ENCODE data around the gene GIMAP7. TPM values are rescaled to one million over a fixed set of nuclear protein-coding genes. Genes with fewer than 3 reads are reported as not detected.
"Not testable (repeated sequence)": the region's sequence is repeated elsewhere in the genome, so short reads cannot be mapped to it uniquely, and the experiment has no call there.

The GIMAP7 gene
- total RNA-seq, 1 experiment from 2014 or later: 0.25 TPM

DNA sequence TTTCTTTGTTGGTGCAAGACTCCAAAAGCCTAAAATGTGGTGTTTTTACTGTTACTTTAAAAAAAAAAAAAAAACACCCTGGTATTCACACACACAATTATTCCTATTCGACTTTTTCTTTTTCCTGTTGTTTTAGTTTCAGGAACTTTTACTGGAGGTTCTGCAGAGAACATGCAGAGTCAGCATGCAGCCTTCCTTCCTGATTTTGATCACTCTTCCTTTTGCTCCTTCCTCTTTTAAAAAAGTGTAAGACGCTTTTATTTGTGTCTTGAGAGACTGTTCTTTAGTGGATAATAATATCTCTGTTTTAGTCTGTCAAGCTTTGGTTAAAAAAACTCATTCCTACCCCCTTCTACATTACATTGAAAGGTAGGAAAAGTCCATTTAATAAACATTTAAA is 31.2 kb upstream of the GIMAP7 start:
- H3K27me3 ChIP-seq (ENCODE audit: insufficient read depth, low read length): peaks cover 30% of the 10 kb centered on the region
- H3K4me1 ChIP-seq (ENCODE audit: control insufficient read depth in 1 of 2, insufficient read depth in 2 of 2, low read length in 2 of 2); POLR2A ChIA-PET; H3K4me2 ChIP-seq (ENCODE audit: low read length); BruUV-seq (replicated peaks); RAD21 ChIA-PET (ENCODE audit: low non-redundant PET in 1 of 2, low total read pairs in 2 of 2, uncharacterized antibody in 2 of 2, unreplicated experiment in 2 of 2); DNase-seq (ENCODE audit: low read depth, low spot score); H3K9me3 ChIP-seq (ENCODE audit: control insufficient read depth in 1 of 2, insufficient read depth in 1 of 2, low read depth in 1 of 2, low read length in 2 of 2); H3K9ac ChIP-seq (ENCODE audit: low read length); H3K27ac ChIP-seq (ENCODE audit: low read depth, low read length); H3K9me2 ChIP-seq (ENCODE audit: insufficient read depth); CTCF ChIA-PET; H3K4me3 ChIP-seq (replicated peaks in 1 of 2; ENCODE audit: low read depth in 1 of 2, low read length in 2 of 2); H4K20me1 ChIP-seq (ENCODE audit: insufficient read depth); H2AFZ ChIP-seq (ENCODE audit: low read depth, low read length, poor library complexity, severe bottlenecking); H3K79me2 ChIP-seq (ENCODE audit: insufficient read depth, low read length); intact Hi-C loops (cut with micrococcal nuclease); ATAC-seq; H3K36me3 ChIP-seq (ENCODE audit: control insufficient read depth in 1 of 2, insufficient read depth in 2 of 2, low read length in 2 of 2): not testable (repeated sequence)

GRCh38 chr7:150484071-150484470 is 30.6 kb upstream of the GIMAP7 start:
- H3K9me3 ChIP-seq (ENCODE audit: control insufficient read depth in 1 of 2, insufficient read depth in 1 of 2, low read depth in 1 of 2, low read length in 2 of 2); H3K79me2 ChIP-seq (ENCODE audit: insufficient read depth, low read length); DNase-seq (ENCODE audit: low read depth, low spot score); CTCF ChIA-PET; H3K9me2 ChIP-seq (ENCODE audit: insufficient read depth); H4K20me1 ChIP-seq (ENCODE audit: insufficient read depth); H3K4me1 ChIP-seq (ENCODE audit: control insufficient read depth in 1 of 2, insufficient read depth in 2 of 2, low read length in 2 of 2); intact Hi-C loops (cut with micrococcal nuclease); H3K9ac ChIP-seq (ENCODE audit: low read length); BruUV-seq (replicated peaks); ATAC-seq; H2AFZ ChIP-seq (ENCODE audit: low read depth, low read length, poor library complexity, severe bottlenecking); RAD21 ChIA-PET (ENCODE audit: low non-redundant PET in 1 of 2, low total read pairs in 2 of 2, uncharacterized antibody in 2 of 2, unreplicated experiment in 2 of 2); H3K27ac ChIP-seq (ENCODE audit: low read depth, low read length); H3K36me3 ChIP-seq (ENCODE audit: control insufficient read depth in 1 of 2, insufficient read depth in 2 of 2, low read length in 2 of 2); H3K4me3 ChIP-seq (replicated peaks in 1 of 2; ENCODE audit: low read depth in 1 of 2, low read length in 2 of 2); H3K4me2 ChIP-seq (ENCODE audit: low read length); POLR2A ChIA-PET: not testable (repeated sequence)
- H3K27me3 ChIP-seq (ENCODE audit: insufficient read depth, low read length): peaks cover 28% of the 10 kb centered on the region

DNA sequence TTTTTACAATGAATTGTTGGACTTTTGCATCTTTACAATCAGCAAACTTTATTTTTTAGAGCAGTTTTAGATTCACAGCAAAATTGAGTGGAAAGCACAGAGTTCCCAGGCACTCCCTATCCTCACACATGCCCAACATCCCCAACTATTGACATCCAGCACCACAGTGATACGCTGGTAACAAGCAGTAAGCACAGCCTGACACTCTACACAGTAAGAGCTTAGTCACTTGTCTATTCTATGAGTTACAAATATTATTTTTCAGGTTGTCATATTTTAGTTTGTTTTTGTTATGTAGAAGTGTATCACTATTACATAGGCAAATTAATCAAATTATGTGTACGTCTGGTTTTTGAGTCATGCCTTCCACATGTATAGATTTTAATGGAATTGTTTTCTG is 27.0 kb upstream of the GIMAP7 start:
- ChIA-PET RAD21 (ENCODE audit: low non-redundant PET in 1 of 2, low total read pairs in 2 of 2, uncharacterized antibody in 2 of 2, unreplicated experiment in 2 of 2) (no interaction called here), CTCF (no interaction called here), POLR2A (no interaction called here)
- ATAC-seq (no peak), DNase-seq (ENCODE audit: low read depth, low spot score) (no peak)
- intact Hi-C loops (cut with micrococcal nuclease): no loop called here
- no peak overlapping the region for H3K27ac ChIP-seq (ENCODE audit: low read depth, low read length)
- H3K4me1 ChIP-seq (ENCODE audit: control insufficient read depth in 1 of 2, insufficient read depth in 2 of 2, low read length in 2 of 2): no peaks in the 10 kb centered on the region
- BruUV-seq (replicated peaks): no TSS peak
- no peak overlapping the region for H3K9ac ChIP-seq (ENCODE audit: low read length)
- H3K9me2 ChIP-seq (ENCODE audit: insufficient read depth): no peaks in the 10 kb centered on the region
- H4K20me1 ChIP-seq (ENCODE audit: insufficient read depth): no peaks in the 10 kb centered on the region
- no peak overlapping the region for H3K4me2 ChIP-seq (ENCODE audit: low read length)
- no peaks in the 10 kb centered on the region for H3K79me2 ChIP-seq (ENCODE audit: insufficient read depth, low read length)
- no peaks in the 10 kb centered on the region for H3K9me3 ChIP-seq (ENCODE audit: control insufficient read depth in 1 of 2, insufficient read depth in 1 of 2, low read depth in 1 of 2, low read length in 2 of 2)
- H2AFZ ChIP-seq (ENCODE audit: low read depth, low read length, poor library complexity, severe bottlenecking): no peak overlapping the region
- H3K27me3 ChIP-seq (ENCODE audit: insufficient read depth, low read length): peaks cover 14% of the 10 kb centered on the region
- H3K4me3 ChIP-seq (replicated peaks in 1 of 2; ENCODE audit: low read depth in 1 of 2, low read length in 2 of 2): no peak overlapping the region
- H3K36me3 ChIP-seq (ENCODE audit: control insufficient read depth in 1 of 2, insufficient read depth in 2 of 2, low read length in 2 of 2): no peaks in the 10 kb centered on the region
- no peak for TF ChIP-seq POLR2AphosphoS5 (IDR thresholded peaks at IDR 0.05; ENCODE audit: low read depth, low read length)
- TF ChIP-seq, protein P1, sequence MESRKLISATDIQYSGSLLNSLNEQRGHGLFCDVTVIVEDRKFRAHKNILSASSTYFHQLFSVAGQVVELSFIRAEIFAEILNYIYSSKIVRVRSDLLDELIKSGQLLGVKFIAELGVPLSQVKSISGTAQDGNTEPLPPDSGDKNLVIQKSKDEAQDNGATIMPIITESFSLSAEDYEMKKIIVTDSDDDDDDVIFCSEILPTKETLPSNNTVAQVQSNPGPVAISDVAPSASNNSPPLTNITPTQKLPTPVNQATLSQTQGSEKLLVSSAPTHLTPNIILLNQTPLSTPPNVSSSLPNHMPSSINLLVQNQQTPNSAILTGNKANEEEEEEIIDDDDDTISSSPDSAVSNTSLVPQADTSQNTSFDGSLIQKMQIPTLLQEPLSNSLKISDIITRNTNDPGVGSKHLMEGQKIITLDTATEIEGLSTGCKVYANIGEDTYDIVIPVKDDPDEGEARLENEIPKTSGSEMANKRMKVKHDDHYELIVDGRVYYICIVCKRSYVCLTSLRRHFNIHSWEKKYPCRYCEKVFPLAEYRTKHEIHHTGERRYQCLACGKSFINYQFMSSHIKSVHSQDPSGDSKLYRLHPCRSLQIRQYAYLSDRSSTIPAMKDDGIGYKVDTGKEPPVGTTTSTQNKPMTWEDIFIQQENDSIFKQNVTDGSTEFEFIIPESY (IDR thresholded peaks at IDR 0.05; ENCODE audit: extremely low read depth, insufficient replicate concordance, low read length): no peak
- TF ChIP-seq, protein P2, sequence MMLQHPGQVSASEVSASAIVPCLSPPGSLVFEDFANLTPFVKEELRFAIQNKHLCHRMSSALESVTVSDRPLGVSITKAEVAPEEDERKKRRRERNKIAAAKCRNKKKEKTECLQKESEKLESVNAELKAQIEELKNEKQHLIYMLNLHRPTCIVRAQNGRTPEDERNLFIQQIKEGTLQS (IDR thresholded peaks at IDR 0.05): no peak
- TF ChIP-seq, protein P3, sequence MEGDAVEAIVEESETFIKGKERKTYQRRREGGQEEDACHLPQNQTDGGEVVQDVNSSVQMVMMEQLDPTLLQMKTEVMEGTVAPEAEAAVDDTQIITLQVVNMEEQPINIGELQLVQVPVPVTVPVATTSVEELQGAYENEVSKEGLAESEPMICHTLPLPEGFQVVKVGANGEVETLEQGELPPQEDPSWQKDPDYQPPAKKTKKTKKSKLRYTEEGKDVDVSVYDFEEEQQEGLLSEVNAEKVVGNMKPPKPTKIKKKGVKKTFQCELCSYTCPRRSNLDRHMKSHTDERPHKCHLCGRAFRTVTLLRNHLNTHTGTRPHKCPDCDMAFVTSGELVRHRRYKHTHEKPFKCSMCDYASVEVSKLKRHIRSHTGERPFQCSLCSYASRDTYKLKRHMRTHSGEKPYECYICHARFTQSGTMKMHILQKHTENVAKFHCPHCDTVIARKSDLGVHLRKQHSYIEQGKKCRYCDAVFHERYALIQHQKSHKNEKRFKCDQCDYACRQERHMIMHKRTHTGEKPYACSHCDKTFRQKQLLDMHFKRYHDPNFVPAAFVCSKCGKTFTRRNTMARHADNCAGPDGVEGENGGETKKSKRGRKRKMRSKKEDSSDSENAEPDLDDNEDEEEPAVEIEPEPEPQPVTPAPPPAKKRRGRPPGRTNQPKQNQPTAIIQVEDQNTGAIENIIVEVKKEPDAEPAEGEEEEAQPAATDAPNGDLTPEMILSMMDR (IDR thresholded peaks at IDR 0.05 in 2 of 3, conservative IDR thresholded peaks at IDR 0.05 in 1 of 3; ENCODE audit: borderline replicate concordance in 1 of 3, insufficient read depth in 1 of 3, low read depth in 2 of 3, low read length in 2 of 3): no peak
- TF ChIP-seq EZH2phosphoT487 (IDR thresholded peaks at IDR 0.05; ENCODE audit: borderline replicate concordance): no peak
- no peak for TF ChIP-seq SRF (IDR thresholded peaks at IDR 0.05; ENCODE audit: low read depth)
- TF ChIP-seq JUND (IDR thresholded peaks at IDR 0.05): no peak
